GM23338 (cell line): ENCODE data around the gene TOR3A. TPM values are rescaled to one million over a fixed set of nuclear protein-coding genes. Genes with fewer than 3 reads are reported as not detected.
A peak's percentile ranks its signal among the peaks of the same experiment; 100 is the strongest.

Experiments used
- ATAC-seq: fragments of 200-7000 bp; cut with Tn5 transposase; 3 replicates; pipeline ENCODE4 v1.9.1; 2020
- DNase-seq: peaks from one replicate; pipeline ENCODE4 v3.0.0-alpha.2; 2015; ENCODE audit warnings: low spot score
- H2AFZ ChIP-seq: fragments of 200-600 bp; sonication (generic); 2 replicates; pipeline ENCODE4 v1.8.0; 2016; ENCODE audit warnings: antibody characterized with exemption, mild to moderate bottlenecking, moderate library complexity
- H3F3A ChIP-seq: fragments of 200-600 bp; sonication (generic); replicated peaks from 2 replicates; pipeline ENCODE4 v1.8.0; 2017; ENCODE audit warnings: antibody characterized with exemption, mixed run types, low read depth
- H3K27ac ChIP-seq: fragments of 200-600 bp; sonication (generic); 2 replicates; pipeline ENCODE4 v1.6.1; 2016; ENCODE audit warnings: low read depth
- H3K27me3 ChIP-seq: fragments of 200-600 bp; sonication (generic); 2 replicates; pipeline ENCODE4 v1.8.0; 2016; ENCODE audit warnings: mild to moderate bottlenecking, mixed run types, moderate library complexity; ENCODE audit not compliant: insufficient read depth
- H3K36me3 ChIP-seq: fragments of 200-600 bp; sonication (generic); 2 replicates; pipeline ENCODE4 v1.8.0; 2016; ENCODE audit warnings: mild to moderate bottlenecking; ENCODE audit not compliant: insufficient read depth
- H3K4me1 ChIP-seq: fragments of 200-600 bp; sonication (generic); 2 replicates; pipeline ENCODE4 v1.8.0; 2016; ENCODE audit warnings: mild to moderate bottlenecking, moderate library complexity; ENCODE audit not compliant: insufficient read depth
- H3K4me2 ChIP-seq: fragments of 200-600 bp; sonication (generic); 2 replicates; pipeline ENCODE4 v1.7.1; 2017; ENCODE audit warnings: mixed run types
- H3K4me3 ChIP-seq: fragments of 200-600 bp; sonication (generic); 2 replicates; pipeline ENCODE4 v1.6.1; 2016; ENCODE audit warnings: mixed run types
- H3K79me2 ChIP-seq: fragments of 200-600 bp; sonication (generic); replicated peaks from 2 replicates; pipeline ENCODE4 v1.8.0; 2017; ENCODE audit warnings: mild to moderate bottlenecking; ENCODE audit not compliant: insufficient read depth
- H3K9me2 ChIP-seq: fragments of 200-600 bp; sonication (generic); 2 replicates; pipeline ENCODE4 v1.8.0; 2017; ENCODE audit not compliant: insufficient read depth
- H4K20me1 ChIP-seq: fragments of 200-600 bp; sonication (generic); replicated peaks from 2 replicates; pipeline ENCODE4 v1.8.0; 2017; ENCODE audit warnings: mild to moderate bottlenecking; ENCODE audit not compliant: insufficient read depth
- H3K27ac Mint-ChIP-seq: 2 replicates; pipeline ENCODE4 v1.8.0; 2020; ENCODE audit warnings: inconsistent platforms, mild to moderate bottlenecking, moderate library complexity, mixed read lengths
- H3K27me3 Mint-ChIP-seq: 3 replicates; pipeline ENCODE4 v1.8.0; 2022; ENCODE audit warnings: low read depth, mild to moderate bottlenecking, moderate library complexity, mixed read lengths, inconsistent platforms; ENCODE audit not compliant: insufficient read depth, poor library complexity
- H3K36me3 Mint-ChIP-seq: 3 replicates; pipeline ENCODE4 v1.8.0; 2021; ENCODE audit warnings: low read depth, mild to moderate bottlenecking, inconsistent platforms, moderate library complexity, mixed read lengths
- H3K4me1 Mint-ChIP-seq: 3 replicates; pipeline ENCODE4 v1.8.0; 2020; ENCODE audit warnings: mild to moderate bottlenecking, inconsistent platforms, mixed read lengths
- H3K4me3 Mint-ChIP-seq: 3 replicates; pipeline ENCODE4 v1.8.0; 2021; ENCODE audit warnings: moderate library complexity, mild to moderate bottlenecking, inconsistent platforms, mixed read lengths
- H3K9me3 Mint-ChIP-seq: 3 replicates; pipeline ENCODE4 v1.8.0; 2020; ENCODE audit warnings: moderate library complexity, mild to moderate bottlenecking, inconsistent platforms, mixed read lengths
- CREB1 ChIP-seq: fragments of 250-450 bp; sonication (Bioruptor Pico); IDR thresholded peaks from 2 replicates; pipeline ENCODE4 v1.5.0; 2020; ENCODE audit warnings: low read depth, mild to moderate bottlenecking, moderate library complexity
- EZH2 ChIP-seq: fragments of 200-600 bp; sonication (generic); IDR thresholded peaks from one replicate; pipeline ENCODE4 v1.8.0; 2017; ENCODE audit warnings: antibody characterized with exemption, mild to moderate bottlenecking, low read depth; ENCODE audit not compliant: unreplicated experiment
- EZH2phosphoT487 ChIP-seq: fragments of 200-600 bp; sonication (generic); IDR thresholded peaks from one replicate; pipeline ENCODE4 v1.8.1; 2018; ENCODE audit warnings: antibody characterized with exemption; ENCODE audit not compliant: unreplicated experiment
- JUNB ChIP-seq: IDR thresholded peaks from one replicate; pipeline ENCODE4 v1.6.1; 2016; ENCODE audit warnings: antibody characterized with exemption; ENCODE audit not compliant: unreplicated experiment
- NANOG ChIP-seq: IDR thresholded peaks from 2 replicates; pipeline ENCODE4 v1.6.1; 2016; ENCODE audit warnings: antibody characterized with exemption, borderline replicate concordance
- POLR2AphosphoS5 ChIP-seq: IDR thresholded peaks from 2 replicates; pipeline ENCODE4 v1.6.1; 2016; ENCODE audit warnings: antibody characterized with exemption, low read depth
- STAT1 ChIP-seq: IDR thresholded peaks from one replicate; pipeline ENCODE4 v1.6.1; 2016; ENCODE audit warnings: antibody characterized with exemption; ENCODE audit not compliant: unreplicated experiment
- ZNF114 ChIP-seq: fragments of 250-450 bp; sonication (Bioruptor Pico); IDR thresholded peaks from 2 replicates; pipeline ENCODE4 v1.5.0; 2020; ENCODE audit warnings: mild to moderate bottlenecking, moderate library complexity
- ZNF331 ChIP-seq: fragments of 250-450 bp; sonication (Bioruptor Pico); IDR thresholded peaks from 2 replicates; pipeline ENCODE4 v1.5.0; 2020; ENCODE audit warnings: low read depth, mild to moderate bottlenecking, moderate library complexity
- polyA plus RNA-seq: library from polyadenylated mRNA; unstranded; fragments of >200 nt; fragmentation: Nextera tagmentation; extraction: Ambion mirVana; gene quantifications from 2 replicates; pipeline ENCODE4 v1.2.1, GENCODE V29; 2016
- total RNA-seq: library from RNA; depleted of rRNA; stranded (reverse); fragments of >200 nt; shearing (Covaris generic); gene quantifications from 2 replicates; pipeline ENCODE4 v1.2.3, GENCODE V29; 2014
- TF ChIP-seq, protein P1 (sequence below): fragments of 250-450 bp; sonication (Bioruptor Pico); IDR thresholded peaks from 2 replicates; pipeline ENCODE4 v1.5.0; 2020; ENCODE audit warnings: mild to moderate bottlenecking, moderate library complexity
- TF ChIP-seq, protein P2 (sequence below): IDR thresholded peaks from 2 replicates; pipeline ENCODE4 v1.6.1; 2016; ENCODE audit warnings: antibody characterized with exemption
- TF ChIP-seq, protein P3 (sequence below), 2 experiments: fragments of 200-600 bp in 1 of 2; sonication (generic) in 1 of 2; conservative IDR thresholded peaks; 2 replicates each; pipeline versions ENCODE4 v1.5.1 to v1.6.1; 2016 to 2017; ENCODE audit warnings: antibody characterized with exemption in 2 of 2, low read depth in 2 of 2, mild to moderate bottlenecking in 2 of 2, moderate library complexity in 1 of 2

Gene TOR3A
- total and polyA plus RNA-seq, 2 experiments from 2014 or later, result 11.2 to 57.6 TPM

DNA sequence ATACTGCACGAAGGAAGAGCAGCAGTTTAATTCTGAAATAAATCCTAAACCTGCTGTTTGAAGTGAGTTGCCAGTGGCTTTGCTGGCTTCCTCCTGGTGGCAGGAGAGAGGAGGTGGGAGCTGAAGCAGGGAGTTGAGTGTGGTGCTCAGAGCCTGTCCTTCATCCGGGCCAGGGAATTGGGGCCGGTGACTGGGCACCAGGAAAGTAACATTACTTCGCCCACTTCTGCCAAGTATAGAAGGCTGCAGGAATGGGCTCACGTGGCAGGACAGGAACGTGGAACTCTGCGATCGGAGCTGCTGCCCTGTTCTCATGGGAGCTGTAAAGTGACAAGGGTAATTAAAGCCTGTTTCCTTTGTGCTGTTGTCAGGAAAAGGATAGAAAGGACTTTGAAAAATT is 8.7 kb downstream of the TOR3A start (continued):
- TF ChIP-seq, protein P1, sequence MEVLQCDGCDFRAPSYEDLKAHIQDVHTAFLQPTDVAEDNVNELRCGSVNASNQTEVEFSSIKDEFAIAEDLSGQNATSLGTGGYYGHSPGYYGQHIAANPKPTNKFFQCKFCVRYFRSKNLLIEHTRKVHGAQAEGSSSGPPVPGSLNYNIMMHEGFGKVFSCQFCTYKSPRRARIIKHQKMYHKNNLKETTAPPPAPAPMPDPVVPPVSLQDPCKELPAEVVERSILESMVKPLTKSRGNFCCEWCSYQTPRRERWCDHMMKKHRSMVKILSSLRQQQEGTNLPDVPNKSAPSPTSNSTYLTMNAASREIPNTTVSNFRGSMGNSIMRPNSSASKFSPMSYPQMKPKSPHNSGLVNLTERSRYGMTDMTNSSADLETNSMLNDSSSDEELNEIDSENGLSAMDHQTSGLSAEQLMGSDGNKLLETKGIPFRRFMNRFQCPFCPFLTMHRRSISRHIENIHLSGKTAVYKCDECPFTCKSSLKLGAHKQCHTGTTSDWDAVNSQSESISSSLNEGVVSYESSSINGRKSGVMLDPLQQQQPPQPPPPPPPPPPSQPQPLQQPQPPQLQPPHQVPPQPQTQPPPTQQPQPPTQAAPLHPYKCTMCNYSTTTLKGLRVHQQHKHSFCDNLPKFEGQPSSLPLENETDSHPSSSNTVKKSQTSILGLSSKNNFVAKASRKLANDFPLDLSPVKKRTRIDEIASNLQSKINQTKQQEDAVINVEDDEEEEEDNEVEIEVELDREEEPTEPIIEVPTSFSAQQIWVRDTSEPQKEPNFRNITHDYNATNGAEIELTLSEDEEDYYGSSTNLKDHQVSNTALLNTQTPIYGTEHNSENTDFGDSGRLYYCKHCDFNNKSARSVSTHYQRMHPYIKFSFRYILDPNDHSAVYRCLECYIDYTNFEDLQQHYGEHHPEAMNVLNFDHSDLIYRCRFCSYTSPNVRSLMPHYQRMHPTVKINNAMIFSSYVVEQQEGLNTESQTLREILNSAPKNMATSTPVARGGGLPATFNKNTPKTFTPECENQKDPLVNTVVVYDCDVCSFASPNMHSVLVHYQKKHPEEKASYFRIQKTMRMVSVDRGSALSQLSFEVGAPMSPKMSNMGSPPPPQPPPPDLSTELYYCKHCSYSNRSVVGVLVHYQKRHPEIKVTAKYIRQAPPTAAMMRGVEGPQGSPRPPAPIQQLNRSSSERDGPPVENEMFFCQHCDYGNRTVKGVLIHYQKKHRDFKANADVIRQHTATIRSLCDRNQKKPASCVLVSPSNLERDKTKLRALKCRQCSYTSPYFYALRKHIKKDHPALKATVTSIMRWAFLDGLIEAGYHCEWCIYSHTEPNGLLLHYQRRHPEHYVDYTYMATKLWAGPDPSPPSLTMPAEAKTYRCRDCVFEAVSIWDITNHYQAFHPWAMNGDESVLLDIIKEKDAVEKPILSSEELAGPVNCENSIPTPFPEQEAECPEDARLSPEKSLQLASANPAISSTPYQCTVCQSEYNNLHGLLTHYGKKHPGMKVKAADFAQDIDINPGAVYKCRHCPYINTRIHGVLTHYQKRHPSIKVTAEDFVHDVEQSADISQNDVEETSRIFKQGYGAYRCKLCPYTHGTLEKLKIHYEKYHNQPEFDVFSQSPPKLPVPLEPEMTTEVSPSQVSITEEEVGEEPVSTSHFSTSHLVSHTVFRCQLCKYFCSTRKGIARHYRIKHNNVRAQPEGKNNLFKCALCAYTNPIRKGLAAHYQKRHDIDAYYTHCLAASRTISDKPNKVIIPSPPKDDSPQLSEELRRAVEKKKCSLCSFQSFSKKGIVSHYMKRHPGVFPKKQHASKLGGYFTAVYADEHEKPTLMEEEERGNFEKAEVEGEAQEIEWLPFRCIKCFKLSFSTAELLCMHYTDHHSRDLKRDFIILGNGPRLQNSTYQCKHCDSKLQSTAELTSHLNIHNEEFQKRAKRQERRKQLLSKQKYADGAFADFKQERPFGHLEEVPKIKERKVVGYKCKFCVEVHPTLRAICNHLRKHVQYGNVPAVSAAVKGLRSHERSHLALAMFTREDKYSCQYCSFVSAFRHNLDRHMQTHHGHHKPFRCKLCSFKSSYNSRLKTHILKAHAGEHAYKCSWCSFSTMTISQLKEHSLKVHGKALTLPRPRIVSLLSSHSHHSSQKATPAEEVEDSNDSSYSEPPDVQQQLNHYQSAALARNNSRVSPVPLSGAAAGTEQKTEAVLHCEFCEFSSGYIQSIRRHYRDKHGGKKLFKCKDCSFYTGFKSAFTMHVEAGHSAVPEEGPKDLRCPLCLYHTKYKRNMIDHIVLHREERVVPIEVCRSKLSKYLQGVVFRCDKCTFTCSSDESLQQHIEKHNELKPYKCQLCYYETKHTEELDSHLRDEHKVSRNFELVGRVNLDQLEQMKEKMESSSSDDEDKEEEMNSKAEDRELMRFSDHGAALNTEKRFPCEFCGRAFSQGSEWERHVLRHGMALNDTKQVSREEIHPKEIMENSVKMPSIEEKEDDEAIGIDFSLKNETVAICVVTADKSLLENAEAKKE (CRISPR knock-in tag), result no peak
- TF ChIP-seq, protein P2, sequence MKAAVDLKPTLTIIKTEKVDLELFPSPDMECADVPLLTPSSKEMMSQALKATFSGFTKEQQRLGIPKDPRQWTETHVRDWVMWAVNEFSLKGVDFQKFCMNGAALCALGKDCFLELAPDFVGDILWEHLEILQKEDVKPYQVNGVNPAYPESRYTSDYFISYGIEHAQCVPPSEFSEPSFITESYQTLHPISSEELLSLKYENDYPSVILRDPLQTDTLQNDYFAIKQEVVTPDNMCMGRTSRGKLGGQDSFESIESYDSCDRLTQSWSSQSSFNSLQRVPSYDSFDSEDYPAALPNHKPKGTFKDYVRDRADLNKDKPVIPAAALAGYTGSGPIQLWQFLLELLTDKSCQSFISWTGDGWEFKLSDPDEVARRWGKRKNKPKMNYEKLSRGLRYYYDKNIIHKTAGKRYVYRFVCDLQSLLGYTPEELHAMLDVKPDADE, result no peak
- TF ChIP-seq CREB1 (CRISPR knock-in tag) (no peak), ZNF114 (CRISPR knock-in tag) (no peak), STAT1 (no peak), EZH2 (no peak), POLR2AphosphoS5 (no peak)

DNA sequence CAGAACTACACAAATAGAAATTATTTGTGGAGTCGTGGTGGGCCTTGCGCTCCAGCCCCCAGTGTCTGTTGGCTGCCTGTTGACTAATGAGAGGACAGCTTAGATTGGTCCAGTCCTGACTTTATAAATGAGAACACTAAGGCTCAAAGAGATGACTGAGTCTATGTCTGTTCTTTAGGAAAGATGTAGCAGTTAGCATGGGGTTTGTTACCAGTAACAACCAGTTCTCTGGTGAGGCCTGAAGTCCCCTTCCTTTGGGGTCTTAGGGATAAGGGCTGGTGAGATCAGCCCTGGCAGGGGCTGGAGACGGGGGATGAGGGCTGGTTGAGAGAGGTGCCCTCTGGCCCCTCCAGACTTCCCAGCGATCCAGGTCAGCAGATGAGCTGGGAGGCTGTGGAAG is 9.1 kb downstream of the TOR3A start:
- Mint-ChIP-seq H3K9me3 (no peaks in the 10 kb centered on the region; the same call in 2 of the 3 replicates), H3K4me1 (peaks cover 30% of the 10 kb centered on the region), H3K36me3 (peaks cover 68% of the 10 kb centered on the region), H3K4me3 (no peak overlapping the region), H3K27me3 (peaks cover 8% of the 10 kb centered on the region), H3K27ac (0 out of 2 replicates have a peak overlapping the region, but pooled peaks have one; percentile 2)
- no peaks in the 10 kb centered on the region for H3K27me3 ChIP-seq
- H3K4me2 ChIP-seq, result no peak overlapping the region
- H3F3A ChIP-seq, result 0 out of 2 replicates have a peak, but pooled peaks cover 2% of the 10 kb centered on the region
- peaks cover 12% of the 10 kb centered on the region; the same call in 1 of the 2 replicates for H3K79me2 ChIP-seq
- no peak overlapping the region for H3K27ac ChIP-seq
- no peak overlapping the region for H3K4me3 ChIP-seq
- peaks cover 12% of the 10 kb centered on the region; the same call in 1 of the 2 replicates for H3K36me3 ChIP-seq
- no peaks in the 10 kb centered on the region; the same call in 1 of the 2 replicates for H4K20me1 ChIP-seq
- ATAC-seq (no peak), DNase-seq (no peak)
- no peak overlapping the region for H2AFZ ChIP-seq
- peaks cover 17% of the 10 kb centered on the region for H3K4me1 ChIP-seq
- no peaks in the 10 kb centered on the region for H3K9me2 ChIP-seq
- TF ChIP-seq JUNB (no peak), EZH2phosphoT487 (no peak), ZNF114 (CRISPR knock-in tag) (no peak), ZNF331 (no peak), POLR2AphosphoS5 (no peak), EZH2 (no peak), NANOG (no peak)
- TF ChIP-seq, protein P3, sequence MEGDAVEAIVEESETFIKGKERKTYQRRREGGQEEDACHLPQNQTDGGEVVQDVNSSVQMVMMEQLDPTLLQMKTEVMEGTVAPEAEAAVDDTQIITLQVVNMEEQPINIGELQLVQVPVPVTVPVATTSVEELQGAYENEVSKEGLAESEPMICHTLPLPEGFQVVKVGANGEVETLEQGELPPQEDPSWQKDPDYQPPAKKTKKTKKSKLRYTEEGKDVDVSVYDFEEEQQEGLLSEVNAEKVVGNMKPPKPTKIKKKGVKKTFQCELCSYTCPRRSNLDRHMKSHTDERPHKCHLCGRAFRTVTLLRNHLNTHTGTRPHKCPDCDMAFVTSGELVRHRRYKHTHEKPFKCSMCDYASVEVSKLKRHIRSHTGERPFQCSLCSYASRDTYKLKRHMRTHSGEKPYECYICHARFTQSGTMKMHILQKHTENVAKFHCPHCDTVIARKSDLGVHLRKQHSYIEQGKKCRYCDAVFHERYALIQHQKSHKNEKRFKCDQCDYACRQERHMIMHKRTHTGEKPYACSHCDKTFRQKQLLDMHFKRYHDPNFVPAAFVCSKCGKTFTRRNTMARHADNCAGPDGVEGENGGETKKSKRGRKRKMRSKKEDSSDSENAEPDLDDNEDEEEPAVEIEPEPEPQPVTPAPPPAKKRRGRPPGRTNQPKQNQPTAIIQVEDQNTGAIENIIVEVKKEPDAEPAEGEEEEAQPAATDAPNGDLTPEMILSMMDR (conservative IDR thresholded peaks at IDR 0.05; ENCODE audit: low read depth in 2 of 2), result no peak
- TF ChIP-seq, protein P2, result no peak
